ENCODE measurements around the gene IFITM2. TPM values are rescaled to one million over a fixed set of nuclear protein-coding genes. Genes with fewer than 3 reads are reported as not detected.
A peak's percentile ranks its signal among the peaks of the same experiment; 100 is the strongest.

Gene IFITM2
- total RNA-seq, 1 donor from 2014 or later, result 780 TPM

DNA sequence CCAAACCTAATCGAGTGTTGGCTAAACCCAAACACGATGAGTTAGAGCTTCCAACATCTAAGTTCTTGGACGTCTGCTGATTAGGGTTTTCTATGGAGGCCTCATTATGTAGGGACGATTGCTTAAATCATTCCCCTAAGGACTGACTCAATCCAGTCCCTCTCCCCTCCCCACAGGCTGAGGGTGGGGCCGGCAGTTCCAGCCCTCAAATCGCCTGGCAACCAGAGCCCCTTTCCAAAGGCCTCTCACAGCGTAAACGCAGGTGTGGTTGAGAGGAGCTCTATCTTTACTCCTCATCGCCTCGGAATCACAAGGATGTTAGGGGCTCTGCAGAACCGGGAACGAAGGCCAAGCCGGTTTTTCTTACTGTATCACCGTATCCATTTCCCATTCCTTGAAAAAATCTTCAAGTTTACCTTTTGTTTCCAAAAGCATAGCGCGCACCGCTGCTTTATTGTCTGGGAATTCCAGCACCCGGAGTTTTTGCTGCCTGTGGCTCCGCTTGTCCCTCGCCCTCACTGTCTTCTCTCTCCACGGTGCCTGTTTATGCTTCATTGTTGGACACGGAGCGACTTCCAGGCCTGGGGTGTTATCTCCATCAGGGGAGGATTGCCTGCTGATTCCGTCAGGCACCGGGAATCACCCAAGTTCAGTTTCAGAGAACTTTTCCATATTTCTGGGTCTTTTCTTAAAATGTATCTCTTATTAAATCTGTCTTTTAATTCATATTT, 26.8 kb downstream of the IFITM2 start:
- TF ChIP-seq, protein P1, sequence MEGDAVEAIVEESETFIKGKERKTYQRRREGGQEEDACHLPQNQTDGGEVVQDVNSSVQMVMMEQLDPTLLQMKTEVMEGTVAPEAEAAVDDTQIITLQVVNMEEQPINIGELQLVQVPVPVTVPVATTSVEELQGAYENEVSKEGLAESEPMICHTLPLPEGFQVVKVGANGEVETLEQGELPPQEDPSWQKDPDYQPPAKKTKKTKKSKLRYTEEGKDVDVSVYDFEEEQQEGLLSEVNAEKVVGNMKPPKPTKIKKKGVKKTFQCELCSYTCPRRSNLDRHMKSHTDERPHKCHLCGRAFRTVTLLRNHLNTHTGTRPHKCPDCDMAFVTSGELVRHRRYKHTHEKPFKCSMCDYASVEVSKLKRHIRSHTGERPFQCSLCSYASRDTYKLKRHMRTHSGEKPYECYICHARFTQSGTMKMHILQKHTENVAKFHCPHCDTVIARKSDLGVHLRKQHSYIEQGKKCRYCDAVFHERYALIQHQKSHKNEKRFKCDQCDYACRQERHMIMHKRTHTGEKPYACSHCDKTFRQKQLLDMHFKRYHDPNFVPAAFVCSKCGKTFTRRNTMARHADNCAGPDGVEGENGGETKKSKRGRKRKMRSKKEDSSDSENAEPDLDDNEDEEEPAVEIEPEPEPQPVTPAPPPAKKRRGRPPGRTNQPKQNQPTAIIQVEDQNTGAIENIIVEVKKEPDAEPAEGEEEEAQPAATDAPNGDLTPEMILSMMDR (IDR thresholded peaks at IDR 0.05), result no peak
- TF ChIP-seq POLR2AphosphoS5 (IDR thresholded peaks at IDR 0.05; ENCODE audit: insufficient read depth in 1 of 2, low read depth in 1 of 2), result peak in 1 of 2 donors; percentile 63
- TF ChIP-seq POLR2A (IDR thresholded peaks at IDR 0.05), result peak in 1 of 2 donors; percentile 28

DNA sequence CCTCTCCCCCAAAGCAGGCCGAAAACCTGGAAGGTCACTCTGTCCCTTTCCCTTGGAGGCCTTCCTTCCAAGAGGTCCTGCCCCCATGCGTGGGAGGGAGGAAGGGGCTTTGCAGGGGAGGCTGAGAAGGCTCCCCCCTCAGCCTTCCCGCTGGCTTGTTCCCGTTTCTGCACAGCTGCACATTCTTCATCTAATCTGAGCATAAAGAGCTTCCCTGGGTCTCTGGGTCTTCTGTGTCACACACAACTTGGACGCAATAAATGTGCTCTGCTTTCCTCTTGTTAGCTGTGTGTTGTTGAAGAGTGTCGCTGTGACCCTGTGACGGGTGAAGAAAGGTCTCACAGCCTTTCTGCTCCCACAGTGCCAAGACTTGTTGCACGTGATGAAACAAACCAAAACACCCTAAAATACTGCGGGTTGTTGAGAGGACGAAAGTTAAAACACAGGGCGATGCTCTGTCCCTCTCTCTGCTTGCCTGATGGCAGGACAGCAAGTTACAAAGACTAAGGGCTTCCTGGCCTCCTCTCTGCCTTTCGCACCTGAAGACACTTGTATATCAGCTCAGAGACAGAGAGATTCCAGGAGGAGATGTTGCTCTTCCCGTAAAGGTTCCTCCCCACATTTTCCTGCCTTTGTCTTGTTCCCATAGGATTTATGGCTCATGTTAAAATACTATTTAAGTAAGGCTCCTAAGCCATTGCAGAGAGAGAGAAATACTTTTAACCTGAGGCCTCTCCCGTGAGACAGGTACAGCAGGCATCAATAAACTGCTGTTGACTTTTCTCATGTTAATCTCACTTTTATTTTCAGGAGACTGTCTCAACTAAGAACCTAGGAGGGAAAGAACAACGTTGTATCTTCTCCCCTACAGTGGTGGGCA, 28.4 kb downstream of the IFITM2 start:
- no peak for DNase-seq (ENCODE audit: extremely low spot score in 2 of 2)
- H3K27ac ChIP-seq, result peak overlapping the region; percentile 90
- no peaks in the 10 kb centered on the region for H3K36me3 ChIP-seq
- no peak overlapping the region for H3K4me3 ChIP-seq
- TF ChIP-seq, protein P1 (IDR thresholded peaks at IDR 0.05), result no peak
- peak; percentile 48 to 70 for TF ChIP-seq POLR2AphosphoS5 (IDR thresholded peaks at IDR 0.05; ENCODE audit: insufficient read depth in 1 of 2, low read depth in 1 of 2)
- H3K9me3 ChIP-seq, result no peaks in the 10 kb centered on the region
- peaks cover 38% of the 10 kb centered on the region for H3K4me1 ChIP-seq
- no peaks in the 10 kb centered on the region for H3K27me3 ChIP-seq
- intact Hi-C loops (cut with DNase I), result no loop called here

More for the DNA sequence above, 26.8 kb downstream of the IFITM2 start:
- peaks cover 38% of the 10 kb centered on the region for H3K4me1 ChIP-seq
- peak overlapping the region; percentile 90 for H3K27ac ChIP-seq
- H3K27me3 ChIP-seq, result no peaks in the 10 kb centered on the region
- DNase-seq (ENCODE audit: extremely low spot score in 2 of 2), result peak in 1 of 2 donors; percentile 94
- no peak overlapping the region for H3K4me3 ChIP-seq
- H3K36me3 ChIP-seq, result no peaks in the 10 kb centered on the region
- intact Hi-C loops (cut with DNase I), result no loop called here
- H3K9me3 ChIP-seq, result no peaks in the 10 kb centered on the region

DNA sequence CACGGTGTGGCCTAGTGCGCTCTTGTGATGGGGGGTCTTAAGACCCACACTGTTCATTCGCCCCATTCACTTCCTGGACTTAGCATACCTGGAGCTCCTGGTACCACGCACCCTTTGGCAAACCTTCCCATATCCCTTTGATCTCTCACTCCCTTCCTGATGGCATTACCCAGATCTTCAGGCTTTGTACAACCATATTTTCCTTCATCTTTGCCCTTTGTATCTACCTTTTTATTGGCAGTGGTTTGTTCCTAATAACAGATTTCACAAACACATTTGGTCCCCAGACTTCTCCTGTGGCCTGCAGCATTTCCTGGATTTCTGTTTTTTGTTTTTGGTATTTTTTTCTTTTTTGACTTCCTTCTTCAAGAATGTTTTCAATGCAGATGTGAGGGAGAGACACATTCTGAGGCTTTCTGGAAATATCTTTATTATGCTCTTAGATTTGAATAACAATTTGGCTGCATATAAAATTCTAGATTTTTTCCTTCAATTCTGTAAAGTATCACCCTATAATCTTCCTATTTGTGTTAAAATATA, 29.1 kb downstream of the IFITM2 start:
- Histone ChIP-seq H3K4me1 (peaks cover 38% of the 10 kb centered on the region), H3K27me3 (no peaks in the 10 kb centered on the region), H3K27ac (peak overlapping the region; percentile 90), H3K9me3 (no peaks in the 10 kb centered on the region), H3K36me3 (no peaks in the 10 kb centered on the region), H3K4me3 (no peak overlapping the region)
- intact Hi-C loops (cut with DNase I), result no loop called here
- DNase-seq (ENCODE audit: extremely low spot score in 2 of 2), result no peak
- TF ChIP-seq POLR2A (IDR thresholded peaks at IDR 0.05) (no peak), POLR2AphosphoS5 (IDR thresholded peaks at IDR 0.05; ENCODE audit: insufficient read depth in 1 of 2, low read depth in 1 of 2) (no peak)
- TF ChIP-seq, protein P1 (IDR thresholded peaks at IDR 0.05), result no peak

DNA sequence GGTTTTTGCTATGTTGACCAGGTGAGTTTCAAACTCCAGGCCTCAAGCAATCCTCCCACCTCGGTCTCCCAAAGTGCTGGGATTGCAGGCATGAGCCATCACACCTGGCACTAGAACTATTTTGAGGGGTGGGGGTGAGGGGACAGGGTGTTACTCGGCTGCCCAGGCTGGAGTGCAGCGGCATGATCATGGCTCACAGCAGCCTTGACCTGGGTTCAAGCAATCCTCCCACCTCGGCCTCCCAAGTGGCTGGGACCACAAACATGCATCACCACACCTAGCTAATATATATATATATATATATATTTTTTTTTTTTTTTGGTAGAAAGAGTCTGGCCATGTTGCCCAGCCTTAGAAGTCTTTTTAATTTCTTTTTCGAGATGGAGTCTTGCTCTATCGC, 30.1 kb downstream of the IFITM2 start:
- Histone ChIP-seq H3K27ac (peak overlapping the region; percentile 90), H3K27me3 (no peaks in the 10 kb centered on the region), H3K4me3 (no peak overlapping the region), H3K4me1 (peaks cover 46% of the 10 kb centered on the region), H3K9me3 (no peaks in the 10 kb centered on the region), H3K36me3 (no peaks in the 10 kb centered on the region)
- intact Hi-C loops (cut with DNase I), result no loop called here
- no peak for TF ChIP-seq POLR2AphosphoS5 (IDR thresholded peaks at IDR 0.05; ENCODE audit: insufficient read depth in 1 of 2, low read depth in 1 of 2)
- no peak for TF ChIP-seq POLR2A (IDR thresholded peaks at IDR 0.05)
- TF ChIP-seq, protein P1 (IDR thresholded peaks at IDR 0.05), result no peak
- no peak for DNase-seq (ENCODE audit: extremely low spot score in 2 of 2)
